Endothelial cell of umbilical vein (primary cell): ENCODE data around the gene SMARCA2.

Experiments
- EZH2 ChIP-seq: IDR thresholded peaks from 2 replicates; pipeline ENCODE4 v1.6.1; 2012; ENCODE audit warnings: borderline replicate concordance, low read depth, mild to moderate bottlenecking, moderate library complexity, low read length, inconsistent platforms; ENCODE audit not compliant: severe bottlenecking
- MYC ChIP-seq: IDR thresholded peaks from one replicate; pipeline ENCODE4 v1.6.1; 2011; ENCODE audit warnings: mild to moderate bottlenecking, low read depth, low read length
- POLR2A ChIP-seq: IDR thresholded peaks from 2 replicates; pipeline ENCODE4 v1.6.1; 2012; ENCODE audit warnings: low read depth, mild to moderate bottlenecking, control low read depth, low read length
- POLR2AphosphoS5 ChIP-seq: IDR thresholded peaks from 2 replicates; pipeline ENCODE4 v1.6.1; 2012; ENCODE audit warnings: low read depth, mild to moderate bottlenecking, control low read depth, low read length, moderate library complexity; ENCODE audit not compliant: insufficient read depth
- TF ChIP-seq, protein P1 (sequence below), 2 donors: IDR thresholded peaks; 1 replicate in 1 of 2; 2 replicates in 1 of 2; pipeline ENCODE4 v1.5.1; 2011; ENCODE audit warnings: low read length in 2 of 2, mild to moderate bottlenecking in 2 of 2, moderate library complexity in 2 of 2, control low read depth in 1 of 2, inconsistent platforms in 1 of 2, low read depth in 1 of 2; ENCODE audit not compliant: insufficient read depth in 1 of 2; ENCODE audit errors: extremely low read depth in 1 of 2
- TF ChIP-seq, protein P2 (sequence below): IDR thresholded peaks from 2 replicates; pipeline ENCODE4 v1.6.1; 2011; ENCODE audit not compliant: insufficient read depth, insufficient read length

DNA sequence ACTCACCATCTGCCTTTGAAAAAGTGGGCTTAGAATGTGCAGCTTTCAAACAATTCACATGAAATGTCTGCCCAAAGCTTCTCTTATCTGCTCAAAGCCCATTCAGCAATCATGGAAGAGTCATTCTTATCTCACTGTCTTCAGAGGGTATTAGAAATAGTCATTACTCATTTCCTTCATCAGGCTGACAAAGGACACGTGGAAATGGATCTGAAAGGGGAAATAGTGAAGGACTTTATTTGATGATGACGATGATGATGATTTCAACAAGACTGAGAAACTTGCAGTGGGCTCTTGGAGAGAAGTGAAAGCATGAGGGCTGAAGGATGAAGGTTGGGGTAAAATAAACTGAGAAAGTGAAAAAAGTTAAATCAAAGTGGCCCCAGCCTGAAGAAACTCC, 194.3 kb downstream of the SMARCA2 start:
- TF ChIP-seq, protein P1, sequence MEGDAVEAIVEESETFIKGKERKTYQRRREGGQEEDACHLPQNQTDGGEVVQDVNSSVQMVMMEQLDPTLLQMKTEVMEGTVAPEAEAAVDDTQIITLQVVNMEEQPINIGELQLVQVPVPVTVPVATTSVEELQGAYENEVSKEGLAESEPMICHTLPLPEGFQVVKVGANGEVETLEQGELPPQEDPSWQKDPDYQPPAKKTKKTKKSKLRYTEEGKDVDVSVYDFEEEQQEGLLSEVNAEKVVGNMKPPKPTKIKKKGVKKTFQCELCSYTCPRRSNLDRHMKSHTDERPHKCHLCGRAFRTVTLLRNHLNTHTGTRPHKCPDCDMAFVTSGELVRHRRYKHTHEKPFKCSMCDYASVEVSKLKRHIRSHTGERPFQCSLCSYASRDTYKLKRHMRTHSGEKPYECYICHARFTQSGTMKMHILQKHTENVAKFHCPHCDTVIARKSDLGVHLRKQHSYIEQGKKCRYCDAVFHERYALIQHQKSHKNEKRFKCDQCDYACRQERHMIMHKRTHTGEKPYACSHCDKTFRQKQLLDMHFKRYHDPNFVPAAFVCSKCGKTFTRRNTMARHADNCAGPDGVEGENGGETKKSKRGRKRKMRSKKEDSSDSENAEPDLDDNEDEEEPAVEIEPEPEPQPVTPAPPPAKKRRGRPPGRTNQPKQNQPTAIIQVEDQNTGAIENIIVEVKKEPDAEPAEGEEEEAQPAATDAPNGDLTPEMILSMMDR (IDR thresholded peaks at IDR 0.05; ENCODE audit: extremely low read depth in 1 of 2, insufficient read depth in 1 of 2, low read depth in 1 of 2, low read length in 2 of 2) = no peak
- TF ChIP-seq, protein P2, sequence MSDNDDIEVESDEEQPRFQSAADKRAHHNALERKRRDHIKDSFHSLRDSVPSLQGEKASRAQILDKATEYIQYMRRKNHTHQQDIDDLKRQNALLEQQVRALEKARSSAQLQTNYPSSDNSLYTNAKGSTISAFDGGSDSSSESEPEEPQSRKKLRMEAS = no peak
- TF ChIP-seq POLR2A = no peak
- TF ChIP-seq POLR2AphosphoS5 = no peak
- TF ChIP-seq EZH2 = no peak
- no peak for TF ChIP-seq MYC
